Fibroblast of the conjunctiva (primary cell): Measurements from ENCODE around the gene CPXM2.

ENCODE experiments used
- DNase-seq: peaks from one replicate; pipeline ENCODE4 v3.0.0-alpha.2; 2010; ENCODE audit warnings: low read depth

Gene CPXM2

DNA sequence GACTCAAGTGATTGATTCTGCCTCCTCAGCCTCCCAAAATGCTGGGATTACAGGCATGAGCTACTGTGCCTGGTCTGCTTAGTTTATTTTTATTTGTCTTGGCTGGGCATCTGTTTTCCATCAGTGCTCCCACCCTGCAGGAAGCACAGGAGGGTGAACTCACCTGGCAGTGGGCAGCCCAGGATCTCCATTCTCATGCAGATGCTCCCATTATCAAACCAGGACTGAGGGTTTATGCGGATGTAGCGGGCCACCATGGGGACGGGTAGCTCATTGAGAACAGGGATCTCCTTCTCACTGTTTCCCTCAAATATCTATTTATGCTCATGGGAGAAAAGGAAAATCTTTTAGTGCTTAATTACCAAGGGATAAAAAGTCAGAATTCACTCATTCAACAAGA, 93.8 kb downstream of the CPXM2 start:
- DNase-seq, result no peak

DNA sequence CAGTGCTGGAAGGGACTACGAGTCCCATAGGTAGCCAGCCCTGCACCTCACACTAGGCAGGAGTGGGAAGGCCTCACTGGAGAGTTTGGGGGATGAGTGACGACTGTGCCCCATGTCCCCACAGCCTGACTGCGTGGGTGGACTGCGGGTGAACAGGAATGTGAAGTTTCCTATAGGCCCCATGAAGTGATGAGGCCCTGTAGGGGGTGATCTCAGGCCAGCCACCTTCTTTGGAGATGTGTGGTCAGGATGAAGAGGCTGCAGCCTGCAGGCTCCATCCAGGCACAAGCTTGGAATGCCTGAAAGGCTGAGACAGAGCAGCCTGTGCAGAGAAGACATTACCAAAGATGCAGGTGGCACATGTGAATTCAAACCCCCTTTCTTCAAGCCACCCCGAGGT, 94.9 kb downstream of the CPXM2 start:
- DNase-seq, result no peak

DNA sequence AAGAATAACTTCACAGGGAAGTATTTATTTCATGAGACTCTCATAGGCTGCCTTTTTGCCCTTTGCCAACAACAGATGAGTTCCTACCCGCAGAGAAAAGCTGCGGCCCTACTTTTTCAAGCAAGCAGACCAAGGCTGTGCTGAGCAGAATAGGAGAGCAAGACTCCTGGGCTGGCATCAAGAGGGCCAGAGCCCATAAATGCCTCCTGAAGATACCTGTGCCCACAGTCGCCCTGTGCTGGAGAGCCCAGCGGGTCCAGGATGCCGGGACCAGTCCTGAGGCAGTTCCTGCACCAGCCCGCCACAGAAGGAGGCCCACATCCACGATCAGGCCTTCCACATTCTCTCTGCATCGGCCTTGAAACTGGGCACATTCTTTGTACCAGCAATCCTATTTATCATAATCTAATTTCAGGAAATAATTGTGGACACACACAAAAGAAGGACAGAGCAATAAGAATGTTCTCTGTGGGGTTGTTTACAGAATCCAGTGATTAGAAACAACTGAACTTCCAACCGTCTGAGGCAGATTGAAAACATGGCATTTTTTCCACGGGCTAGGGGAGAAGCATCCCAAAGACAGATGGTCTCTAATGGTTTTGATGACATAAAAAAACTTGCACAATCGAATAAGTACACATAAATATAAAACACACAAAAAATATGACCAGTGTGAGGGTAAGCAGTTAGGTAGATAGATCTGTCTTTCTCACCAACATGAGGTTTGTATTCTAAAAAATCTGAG, 95.6 kb downstream of the CPXM2 start:
- no peak for DNase-seq

DNA sequence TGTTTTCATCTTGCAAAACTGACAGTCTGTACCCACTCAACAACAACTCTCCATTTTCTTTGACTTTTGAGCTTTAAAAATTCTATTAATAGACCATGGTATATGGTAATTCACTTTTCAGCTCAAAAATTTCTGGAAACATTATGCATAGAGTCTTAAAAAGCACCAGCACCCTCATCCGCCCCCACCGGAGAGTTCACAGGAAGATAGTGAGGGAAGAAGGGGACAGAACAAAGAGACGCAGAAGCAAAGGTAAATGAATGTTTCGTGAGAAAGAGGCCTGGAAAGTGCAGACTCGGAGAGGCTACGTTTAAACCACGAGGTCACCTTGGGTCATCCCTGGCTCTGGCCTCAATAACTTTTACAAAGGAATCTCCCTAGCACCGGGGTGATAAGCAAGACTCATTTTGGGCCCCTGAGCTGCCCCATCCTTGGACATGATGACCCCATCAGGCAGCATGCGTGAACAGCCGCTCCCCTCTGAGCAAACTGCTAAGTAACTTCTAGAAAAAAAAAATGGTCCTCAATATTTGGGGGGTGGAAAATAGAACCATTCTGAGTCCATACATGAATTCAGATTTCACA, 96.3 kb downstream of the CPXM2 start:
- DNase-seq, result no peak

DNA sequence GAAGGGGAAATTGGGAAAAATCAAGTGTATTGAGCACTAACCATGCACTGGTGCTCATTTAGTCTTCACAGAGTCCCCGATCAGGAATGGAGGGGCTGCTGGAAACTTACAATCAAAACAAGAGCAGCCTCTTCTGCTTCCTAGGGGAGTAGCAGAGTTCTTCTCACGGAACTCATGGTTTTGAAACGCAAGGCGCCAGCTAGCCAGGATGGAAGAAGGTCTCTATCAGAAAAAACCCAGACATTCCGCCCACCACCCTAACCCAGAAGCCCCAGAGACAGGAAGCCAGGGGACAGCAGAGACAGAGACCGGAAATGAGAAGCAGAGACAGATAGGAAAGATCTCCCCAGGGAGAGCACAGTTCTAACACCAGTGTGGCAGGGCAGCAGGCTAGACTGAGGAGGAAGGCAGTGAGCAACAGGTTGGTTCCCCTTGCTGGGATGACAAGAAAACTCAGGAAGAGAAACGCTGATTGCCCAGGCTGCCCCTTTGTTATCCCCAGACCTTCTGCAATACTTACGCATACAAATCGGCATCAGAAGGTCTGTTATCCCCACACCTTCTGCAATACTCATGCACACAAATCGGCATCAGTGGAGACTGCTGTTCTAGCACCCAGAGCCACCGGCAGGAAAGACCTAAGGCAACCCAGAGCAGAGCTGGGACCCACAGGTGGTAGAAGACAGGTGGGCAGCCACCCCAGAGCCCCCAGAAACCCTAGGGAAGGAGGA, 99.2 kb downstream of the CPXM2 start:
- DNase-seq, result no peak

DNA sequence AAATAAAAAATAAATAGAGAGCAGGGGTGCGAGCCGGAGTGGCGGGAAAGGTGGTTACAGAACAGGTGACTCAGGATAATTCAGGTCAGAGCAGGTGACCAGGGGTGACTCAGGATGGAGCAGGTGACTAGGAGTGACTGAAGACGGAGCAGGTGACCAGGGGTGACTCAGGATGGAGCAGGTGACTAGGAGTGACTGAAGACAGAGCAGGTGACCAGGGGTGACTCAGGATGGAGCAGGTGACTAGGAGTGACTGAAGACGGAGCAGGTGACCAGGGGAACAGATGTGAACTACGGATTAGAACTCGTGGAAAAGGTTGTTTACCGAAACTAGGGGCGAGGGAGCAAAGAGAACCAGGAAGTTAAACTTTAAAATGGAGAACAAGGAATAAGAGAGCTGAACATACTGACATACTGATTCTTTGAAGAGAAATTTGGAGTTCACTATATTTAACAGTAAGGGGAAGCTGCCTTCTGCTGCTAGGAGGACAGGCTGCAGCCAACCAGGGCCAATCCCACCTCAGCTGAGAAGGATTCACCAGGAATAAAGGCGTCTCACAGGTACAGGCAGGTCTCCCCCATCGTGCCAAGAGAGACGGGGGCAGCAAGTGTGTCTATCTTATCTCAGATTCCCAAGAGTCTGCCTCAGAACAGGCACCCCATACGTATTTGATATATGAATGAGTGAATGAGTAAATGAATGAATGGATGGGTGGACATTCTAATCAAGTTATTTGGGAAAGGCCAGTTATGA, 101.3 kb downstream of the CPXM2 start:
- DNase-seq, result no peak

DNA sequence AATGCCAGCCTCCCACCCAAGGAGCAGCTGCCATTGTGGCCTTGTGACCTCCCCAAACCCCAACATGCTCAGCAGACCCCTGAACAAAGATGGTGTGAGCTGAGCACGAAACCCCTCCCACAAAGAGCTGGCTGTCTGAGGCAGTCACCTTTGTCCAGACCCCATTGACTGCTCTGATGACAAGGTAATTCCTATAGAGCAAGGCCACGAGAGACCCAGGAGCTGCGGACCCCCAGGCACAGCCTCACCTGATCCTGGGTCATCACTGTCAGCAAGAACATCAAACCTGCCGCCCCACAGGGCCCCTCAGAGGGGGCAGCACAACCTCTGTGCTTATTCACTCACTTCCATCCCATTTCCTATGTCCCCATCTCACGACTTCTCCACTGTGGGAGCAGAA, 102.6 kb downstream of the CPXM2 start:
- DNase-seq, result no peak

DNA sequence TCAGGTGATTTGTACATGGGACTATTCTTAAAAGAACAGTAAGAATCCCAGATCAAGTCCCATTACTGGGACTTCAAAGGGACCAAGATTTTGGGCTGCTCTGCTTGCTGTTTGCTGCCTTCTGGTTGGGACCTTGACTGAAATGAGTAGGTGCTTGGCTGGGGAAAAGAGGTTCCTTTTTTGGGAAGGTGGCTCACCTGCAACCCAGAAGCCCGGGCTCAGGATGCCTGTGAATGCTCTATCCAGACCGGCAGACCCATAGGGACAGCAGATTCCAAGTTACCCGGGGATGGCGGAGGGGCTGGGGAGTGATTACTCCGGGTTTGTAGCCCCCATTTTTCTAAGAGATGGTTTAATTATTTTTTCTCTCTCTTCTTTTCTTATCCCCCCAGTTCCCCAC, 104.0 kb downstream of the CPXM2 start:
- DNase-seq, result no peak

DNA sequence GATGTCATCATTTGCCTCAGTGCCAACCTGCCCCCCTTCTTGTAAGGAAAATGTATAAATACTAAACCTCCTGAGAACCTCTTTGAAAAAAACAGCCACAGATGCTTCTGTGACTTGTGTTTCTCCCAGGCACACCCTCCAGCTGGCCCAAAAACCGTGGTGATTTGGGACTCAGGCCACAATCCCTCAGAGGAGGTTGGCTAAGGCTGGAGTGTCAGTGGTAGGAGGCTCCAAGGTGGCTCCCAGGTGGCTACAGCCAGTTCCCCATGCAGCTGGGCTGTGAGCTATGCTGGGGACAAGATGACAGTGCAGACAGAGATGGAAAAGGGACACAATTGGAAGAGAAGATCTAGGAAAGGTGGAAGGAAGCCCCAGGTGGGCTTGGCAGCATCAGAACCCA, 104.7 kb downstream of the CPXM2 start:
- no peak for DNase-seq

DNA sequence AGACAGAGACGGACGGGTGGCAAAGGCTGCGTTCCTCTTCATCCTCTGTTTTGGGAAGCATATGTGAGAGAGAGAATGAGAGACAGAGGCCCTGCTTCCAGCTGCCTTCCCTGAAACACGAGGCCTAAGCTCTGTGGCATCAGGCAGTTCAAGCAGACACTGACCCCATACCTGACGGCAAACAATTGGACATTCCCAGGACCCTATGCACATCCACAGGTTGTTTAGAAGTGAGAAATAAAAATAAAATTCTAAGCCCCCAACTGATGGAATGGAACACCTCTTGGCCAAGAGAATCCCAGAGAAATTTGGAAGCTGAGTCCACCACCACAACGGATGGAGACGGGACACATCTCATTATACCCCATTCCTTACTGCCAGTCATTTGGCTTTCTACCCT, 105.3 kb downstream of the CPXM2 start:
- no peak for DNase-seq

DNA sequence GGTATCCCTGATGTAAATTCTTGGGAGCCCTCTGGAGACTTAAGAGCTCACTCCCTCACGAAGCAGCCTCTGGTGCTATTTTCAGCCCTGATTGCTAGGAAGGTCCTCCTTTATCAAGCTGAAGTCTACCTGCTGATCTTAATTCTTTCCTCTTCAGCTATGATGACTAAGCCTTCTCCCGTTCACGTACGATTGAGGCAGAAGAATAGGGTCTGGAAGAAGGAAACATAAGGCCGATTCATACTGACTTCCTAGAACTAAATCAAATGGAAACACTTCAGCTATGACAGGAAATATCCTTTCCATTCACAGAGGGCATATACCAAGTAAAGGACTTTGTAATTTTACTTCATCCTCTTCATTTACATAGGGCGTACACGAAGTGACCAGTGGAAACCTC, 107.0 kb downstream of the CPXM2 start:
- DNase-seq, result no peak

DNA sequence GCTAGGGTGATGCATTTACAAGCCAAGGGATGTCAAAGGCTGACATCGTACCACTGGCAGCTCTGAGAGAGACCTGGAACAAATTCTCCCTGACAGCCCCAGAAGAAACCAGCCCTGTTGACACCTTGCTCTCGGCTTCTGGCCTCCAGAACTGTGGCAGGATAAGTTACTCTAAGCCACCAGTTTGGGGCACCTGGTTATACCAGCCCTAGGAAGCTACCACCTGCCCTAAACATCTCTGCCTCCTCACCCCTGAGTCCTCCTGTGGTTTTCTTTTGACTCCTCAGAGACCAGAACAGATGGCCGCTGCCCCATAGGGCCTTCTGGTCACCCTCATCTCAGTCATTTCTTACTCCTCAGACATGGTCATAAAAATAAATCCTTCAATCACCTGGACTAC, 107.4 kb downstream of the CPXM2 start:
- no peak for DNase-seq

DNA sequence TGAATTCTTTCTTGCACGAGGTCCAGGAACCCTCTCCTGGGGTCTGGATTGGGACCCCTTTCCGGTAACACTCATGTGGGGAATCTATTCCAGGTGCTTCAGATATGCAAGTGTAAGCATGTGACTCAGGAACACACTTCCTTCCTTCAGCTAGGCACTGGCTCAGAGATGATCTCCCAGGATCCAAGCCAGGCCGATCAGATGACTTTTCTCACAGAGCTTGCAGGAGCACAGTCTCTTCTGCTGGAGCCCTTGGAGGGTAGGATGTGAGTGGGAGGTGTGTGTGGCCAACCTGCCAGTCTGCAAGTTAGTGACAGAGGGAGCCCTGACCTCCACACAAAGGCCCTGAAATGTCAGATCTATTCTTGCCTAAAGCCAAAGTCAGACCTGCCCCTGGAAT, 108.3 kb downstream of the CPXM2 start:
- DNase-seq, result no peak

DNA sequence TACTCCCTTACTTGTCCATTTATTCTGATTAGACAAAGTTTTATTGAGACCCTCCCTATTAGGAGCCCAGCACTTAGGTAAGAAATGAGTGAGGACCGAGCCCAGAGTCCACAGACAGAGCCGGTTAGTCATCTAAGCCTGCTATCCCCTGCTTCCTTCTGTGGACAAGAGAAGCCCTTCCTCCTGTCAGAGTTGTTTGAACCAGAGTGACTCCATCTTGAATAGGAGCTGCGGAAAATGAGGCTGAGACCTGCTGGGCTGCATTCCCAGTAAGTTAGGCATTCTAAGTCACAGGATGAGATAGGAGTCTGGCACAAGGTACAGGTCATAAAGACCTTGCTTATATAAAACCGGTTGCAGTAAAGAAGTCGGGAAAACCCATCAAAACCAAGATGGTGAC, 109.1 kb downstream of the CPXM2 start:
- no peak for DNase-seq

DNA sequence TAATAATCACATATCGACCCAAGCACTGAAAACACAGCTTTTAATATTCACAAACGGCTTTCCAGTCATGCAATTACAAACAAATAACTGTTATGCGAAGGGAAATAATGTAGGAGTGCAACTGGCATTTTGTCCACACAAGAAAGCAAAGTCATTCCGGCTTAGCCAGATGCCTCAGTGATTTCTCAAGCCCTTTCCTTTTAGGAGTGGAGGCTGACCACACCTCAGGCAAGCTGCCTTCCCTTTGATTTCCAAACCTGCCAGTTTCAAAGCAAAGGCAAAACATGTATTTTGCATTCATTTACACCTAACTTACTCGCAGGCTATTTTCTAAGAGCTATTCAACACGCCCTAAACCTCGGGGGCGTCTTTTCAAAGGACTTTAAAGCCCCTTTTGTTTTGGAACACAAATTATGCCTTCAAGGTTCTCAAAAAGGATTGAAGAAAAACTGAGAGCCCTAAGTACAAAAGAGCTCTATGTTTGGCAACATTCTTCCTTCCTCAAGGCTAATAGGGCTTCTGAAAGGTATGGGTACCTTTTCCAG, 109.6 kb downstream of the CPXM2 start:
- DNase-seq, result no peak

DNA sequence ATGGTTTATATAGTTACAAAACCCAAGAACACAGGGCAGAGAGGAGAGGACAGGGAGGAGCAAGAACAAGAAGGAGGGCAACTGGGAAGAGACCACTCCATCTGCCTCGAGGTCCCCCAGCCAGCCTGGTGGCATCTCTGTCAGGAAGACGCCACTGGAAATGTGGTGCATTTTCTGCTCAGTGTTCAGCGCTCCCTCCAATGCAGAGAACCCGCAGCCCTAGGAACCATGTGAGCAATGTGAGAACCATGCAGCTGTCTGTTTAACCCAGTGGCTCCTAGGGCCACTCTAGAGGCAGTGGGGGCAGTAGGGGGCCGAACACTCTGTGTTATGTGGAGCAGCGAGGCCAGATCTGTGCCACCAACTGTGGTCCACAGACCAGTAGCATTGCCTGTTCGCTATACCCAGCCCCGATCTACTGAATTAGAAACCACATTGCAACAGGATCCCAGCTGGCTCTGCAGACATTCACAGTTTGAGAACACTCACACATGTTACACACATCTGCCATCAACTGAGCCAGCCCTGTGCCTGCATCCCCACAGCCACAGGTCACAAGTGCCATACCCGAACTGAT, 110.2 kb downstream of the CPXM2 start:
- DNase-seq, result no peak

DNA sequence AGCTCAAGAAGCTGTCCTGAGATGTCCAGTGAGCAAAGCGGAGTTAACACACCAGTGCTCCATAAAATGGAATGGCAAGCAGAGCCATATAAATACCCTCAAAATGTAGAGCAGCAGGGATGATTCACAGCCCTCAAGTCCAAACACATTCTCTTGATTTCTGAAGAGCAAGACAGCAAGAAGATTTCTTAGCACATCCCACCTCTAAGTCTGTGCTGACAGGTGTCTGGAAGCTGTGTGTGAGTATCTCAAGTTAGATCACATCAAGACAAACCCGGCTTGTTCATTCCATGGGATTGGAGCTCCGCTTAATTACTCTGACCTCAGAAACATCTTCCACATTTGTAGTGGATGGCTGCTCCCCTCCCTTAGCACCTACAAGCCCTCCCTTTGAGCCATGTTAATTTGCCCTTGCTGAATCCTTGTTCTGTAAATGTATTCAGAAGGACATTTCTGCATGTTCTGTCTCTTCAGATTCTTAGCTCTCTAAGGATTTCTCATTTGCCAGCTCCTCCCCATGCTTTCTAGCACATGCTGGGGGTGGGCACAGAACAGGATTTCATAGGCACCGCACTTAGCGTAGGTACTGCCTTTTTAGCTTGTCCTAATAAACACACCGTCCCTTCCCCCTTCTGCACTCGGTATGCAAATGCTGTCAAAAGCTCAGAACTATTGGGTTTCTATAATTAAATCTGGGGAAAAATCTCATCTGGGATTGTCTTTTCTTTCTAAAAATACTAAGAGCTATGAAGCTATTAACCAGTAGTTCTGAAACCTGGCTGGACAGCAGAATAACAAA, 112.7 kb downstream of the CPXM2 start:
- DNase-seq, result no peak

DNA sequence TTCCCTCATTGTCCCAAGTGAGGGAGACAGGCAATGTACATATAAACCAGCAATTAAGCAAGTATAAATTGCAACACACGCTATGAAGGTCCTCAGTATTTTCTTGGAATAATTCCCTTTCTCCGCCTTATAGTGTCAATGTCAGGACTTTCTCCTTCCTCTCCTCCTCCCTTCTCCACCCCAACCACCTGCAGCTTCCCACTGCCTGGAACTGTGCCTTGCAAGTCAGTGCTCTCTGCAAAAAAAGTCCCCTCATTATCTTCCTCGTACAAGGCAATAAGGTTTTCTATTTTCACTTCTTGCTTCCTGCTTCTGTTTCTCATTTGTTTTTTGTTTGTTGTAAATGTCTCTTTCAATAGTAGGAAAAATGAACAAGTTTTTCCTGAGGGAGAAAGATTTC, 113.7 kb downstream of the CPXM2 start:
- no peak for DNase-seq

DNA sequence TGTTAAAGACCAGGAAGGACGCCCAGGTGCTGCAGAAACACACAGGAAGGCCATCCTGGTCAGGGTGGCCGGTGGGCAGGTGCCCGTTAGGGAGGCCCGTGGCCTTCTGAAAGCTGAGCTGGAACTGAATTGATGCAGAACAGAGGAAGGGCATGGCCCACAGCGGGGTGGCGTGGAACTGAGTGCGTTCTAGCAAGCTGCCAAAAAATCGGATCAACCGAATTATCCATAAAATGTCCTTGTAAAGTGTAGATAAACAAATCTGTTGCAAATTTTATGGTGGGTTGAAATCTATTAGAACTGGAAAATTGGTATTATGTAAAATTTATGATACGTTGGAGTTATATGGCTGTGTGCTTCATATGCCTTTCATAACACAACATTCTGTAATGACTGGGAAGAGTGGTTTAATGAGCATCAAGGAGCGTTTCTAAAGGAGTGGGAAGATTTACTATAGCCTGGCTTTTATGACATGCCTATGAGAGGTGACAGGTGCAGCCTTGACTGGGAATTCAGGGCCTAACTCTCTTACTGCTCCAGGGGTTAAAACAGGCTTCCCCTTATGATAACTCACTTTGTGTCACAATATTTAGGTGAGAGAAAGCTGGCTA, 117.4 kb downstream of the CPXM2 start:
- no peak for DNase-seq

DNA sequence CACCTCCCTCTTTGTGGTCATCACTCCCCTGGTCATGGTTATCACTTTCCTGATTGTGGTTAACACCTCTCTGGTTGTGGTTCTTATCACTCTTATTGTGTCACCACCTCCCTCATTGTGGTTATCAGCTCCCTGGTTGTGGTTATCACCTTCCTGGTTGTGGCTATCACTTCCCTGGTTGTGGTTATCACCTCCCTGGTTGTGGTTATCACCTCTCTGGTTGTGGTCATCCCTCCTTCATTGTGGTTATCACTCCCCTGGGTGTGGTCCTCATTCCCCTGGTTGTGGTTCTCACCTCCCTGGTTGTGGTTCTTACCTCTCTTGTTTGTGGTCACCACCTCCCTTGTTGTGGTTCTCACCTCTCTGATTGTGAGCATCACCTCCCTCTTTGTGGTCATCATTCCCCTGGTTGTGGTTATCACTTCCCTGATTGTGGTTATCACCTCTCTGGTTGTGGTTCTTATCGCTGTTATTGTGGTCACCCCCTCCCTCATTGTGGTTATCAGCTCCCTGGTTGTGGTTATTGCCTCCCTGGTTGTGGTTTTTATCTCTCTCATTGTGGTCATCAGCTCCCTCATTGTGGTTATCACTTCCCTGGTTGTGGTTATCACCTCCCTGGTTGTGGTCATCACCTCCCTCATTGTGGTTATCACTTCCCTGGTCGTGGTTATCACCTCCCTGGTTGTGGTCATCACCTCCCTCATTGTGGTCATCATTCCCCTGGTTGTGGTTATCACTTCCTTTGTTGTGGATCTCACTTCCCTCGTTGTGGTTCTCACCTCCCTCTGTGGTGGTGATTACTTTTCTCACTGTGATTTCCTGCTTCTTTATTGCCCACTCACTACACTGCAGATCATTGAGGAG, 118.7 kb downstream of the CPXM2 start:
- no peak for DNase-seq
